IPS DF 6.9 (cell line): ENCODE data around the gene GBX1.

Experiments
- DNase-seq: peaks from one replicate; pipeline ENCODE4 v3.0.0-alpha.2; 2013; ENCODE audit warnings: low read depth, low spot score
- H3K27ac ChIP-seq: one replicate; pipeline ENCODE4 v1.5.1; 2013; ENCODE audit warnings: low read length, control low read depth
- H3K27me3 ChIP-seq: 2 replicates; pipeline ENCODE4 v1.6.1; 2013; ENCODE audit warnings: mild to moderate bottlenecking, low read length; ENCODE audit not compliant: control insufficient read depth, insufficient read depth
- H3K36me3 ChIP-seq: 2 replicates; pipeline ENCODE4 v1.6.1; 2013; ENCODE audit warnings: low read length; ENCODE audit not compliant: control insufficient read depth, insufficient read depth
- H3K4me1 ChIP-seq: 2 replicates; pipeline ENCODE4 v1.6.1; 2013; ENCODE audit warnings: low read length; ENCODE audit not compliant: control insufficient read depth, insufficient read depth
- H3K4me3 ChIP-seq: 2 replicates; pipeline ENCODE4 v1.5.1; 2013; ENCODE audit warnings: mild to moderate bottlenecking, low read length
- H3K9me3 ChIP-seq: 2 replicates; pipeline ENCODE4 v1.6.1; 2013; ENCODE audit warnings: low read length, inconsistent platforms; ENCODE audit not compliant: control insufficient read depth, insufficient read depth
- WGBS: extraction: QIAGEN DNeasy Blood & Tissue Kit; methylation state at CpG from one replicate; pipeline ENCODE4 v1.1.7; 2013; ENCODE audit warnings: mixed read lengths, missing lambda C conversion rate; ENCODE audit not compliant: insufficient read length, insufficient coverage; 5-methylcytosine and 5-hydroxymethylcytosine counted together

Gene GBX1

GRCh38 chr7:151113344-151114150 is 53.9 kb downstream of the GBX1 start:
- Histone ChIP-seq H3K27ac (no peak overlapping the region), H3K4me1 (peaks cover 6% of the 10 kb centered on the region), H3K4me3 (no peak overlapping the region), H3K9me3 (no peaks in the 10 kb centered on the region), H3K27me3 (no peaks in the 10 kb centered on the region), H3K36me3 (peaks cover 2% of the 10 kb centered on the region; the same call in 1 of the 2 replicates)
- no peak for DNase-seq
- no CpG with 5 or more reads among the region's 13 CpGs for WGBS

- no peaks in the 10 kb centered on the region for H3K9me3 ChIP-seq
- H3K4me3 ChIP-seq = no peak overlapping the region
- peaks cover 6% of the 10 kb centered on the region for H3K4me1 ChIP-seq
- DNase-seq = no peak
- WGBS = no CpG with 5 or more reads among the region's 20 CpGs
- H3K27ac ChIP-seq = no peak overlapping the region
- H3K36me3 ChIP-seq = no peaks in the 10 kb centered on the region; the same call in 1 of the 2 replicates
- no peaks in the 10 kb centered on the region for H3K27me3 ChIP-seq
Measured at GRCh38 chr7:151110941-151111645, 56.4 kb downstream of the GBX1 start.

GRCh38 chr7:151110236-151110940 is 57.1 kb downstream of the GBX1 start:
- H3K9me3 ChIP-seq = no peaks in the 10 kb centered on the region
- WGBS = no CpG with 5 or more reads among the region's 11 CpGs
- no peak for DNase-seq
- H3K36me3 ChIP-seq = no peaks in the 10 kb centered on the region; the same call in 1 of the 2 replicates
- H3K27me3 ChIP-seq = no peaks in the 10 kb centered on the region
- H3K4me1 ChIP-seq = peaks cover 6% of the 10 kb centered on the region
- no peak overlapping the region for H3K4me3 ChIP-seq
- no peak overlapping the region for H3K27ac ChIP-seq

GRCh38 chr7:151109094-151110048 is 58.1 kb downstream of the GBX1 start:
- no CpG with 5 or more reads among the region's 15 CpGs for WGBS
- Histone ChIP-seq H3K27me3 (no peaks in the 10 kb centered on the region), H3K27ac (no peak overlapping the region), H3K4me1 (peaks cover 8% of the 10 kb centered on the region), H3K36me3 (no peaks in the 10 kb centered on the region), H3K4me3 (no peak overlapping the region), H3K9me3 (no peaks in the 10 kb centered on the region)
- no peak for DNase-seq

- Histone ChIP-seq H3K4me3 (no peak overlapping the region), H3K27me3 (no peaks in the 10 kb centered on the region), H3K4me1 (peaks cover 8% of the 10 kb centered on the region), H3K9me3 (no peaks in the 10 kb centered on the region), H3K36me3 (no peaks in the 10 kb centered on the region), H3K27ac (no peak overlapping the region)
- no peak for DNase-seq
- no CpG with 5 or more reads among the region's 10 CpGs for WGBS
Measured at GRCh38 chr7:151107882-151108281, 59.6 kb downstream of the GBX1 start.

- Histone ChIP-seq H3K27ac (no peak overlapping the region), H3K9me3 (no peaks in the 10 kb centered on the region), H3K36me3 (no peaks in the 10 kb centered on the region), H3K4me1 (peaks cover 5% of the 10 kb centered on the region), H3K4me3 (no peak overlapping the region), H3K27me3 (no peaks in the 10 kb centered on the region)
- DNase-seq = no peak
- no CpG with 5 or more reads among the region's 23 CpGs for WGBS
Measured at GRCh38 chr7:151104411-151105235, 62.9 kb downstream of the GBX1 start.

GRCh38 chr7:151103973-151104372 is 63.5 kb downstream of the GBX1 start:
- H3K4me3 ChIP-seq = no peak overlapping the region
- no CpG with 5 or more reads among the region's 12 CpGs for WGBS
- H3K27ac ChIP-seq = no peak overlapping the region
- H3K27me3 ChIP-seq = no peaks in the 10 kb centered on the region
- peaks cover 5% of the 10 kb centered on the region for H3K4me1 ChIP-seq
- H3K36me3 ChIP-seq = no peaks in the 10 kb centered on the region
- H3K9me3 ChIP-seq = no peaks in the 10 kb centered on the region
- DNase-seq = no peak

- no peak overlapping the region for H3K27ac ChIP-seq
- no peak for DNase-seq
- no peak overlapping the region for H3K4me3 ChIP-seq
- H3K4me1 ChIP-seq = peaks cover 5% of the 10 kb centered on the region
- WGBS = no CpG with 5 or more reads among the region's 3 CpGs
- no peaks in the 10 kb centered on the region for H3K27me3 ChIP-seq
- H3K36me3 ChIP-seq = no peaks in the 10 kb centered on the region
- H3K9me3 ChIP-seq = no peaks in the 10 kb centered on the region
Measured at GRCh38 chr7:151102991-151103390, 64.5 kb downstream of the GBX1 start.

- no peaks in the 10 kb centered on the region for H3K36me3 ChIP-seq
- no peak overlapping the region for H3K4me3 ChIP-seq
- peaks cover 5% of the 10 kb centered on the region for H3K4me1 ChIP-seq
- WGBS = no CpG with 5 or more reads among the region's 24 CpGs
- H3K27me3 ChIP-seq = no peaks in the 10 kb centered on the region
- no peaks in the 10 kb centered on the region for H3K9me3 ChIP-seq
- no peak overlapping the region for H3K27ac ChIP-seq
- no peak for DNase-seq
Measured at GRCh38 chr7:151101621-151102396, 65.7 kb downstream of the GBX1 start.
